HTR-8/SVneo (cell line): ENCODE results near the gene USP20.

Experiments
- DNase-seq: peaks from one replicate; pipeline ENCODE4 v3.0.0; 2011; ENCODE audit warnings: low spot score, mixed read lengths; ENCODE audit not compliant: insufficient read length
- FAIRE-seq: peaks from 2 replicates; lab custom pipeline; 2011; peaks lifted over from hg19 to GRCh38; lab: Jason Lieb, UNC

The USP20 gene

DNA sequence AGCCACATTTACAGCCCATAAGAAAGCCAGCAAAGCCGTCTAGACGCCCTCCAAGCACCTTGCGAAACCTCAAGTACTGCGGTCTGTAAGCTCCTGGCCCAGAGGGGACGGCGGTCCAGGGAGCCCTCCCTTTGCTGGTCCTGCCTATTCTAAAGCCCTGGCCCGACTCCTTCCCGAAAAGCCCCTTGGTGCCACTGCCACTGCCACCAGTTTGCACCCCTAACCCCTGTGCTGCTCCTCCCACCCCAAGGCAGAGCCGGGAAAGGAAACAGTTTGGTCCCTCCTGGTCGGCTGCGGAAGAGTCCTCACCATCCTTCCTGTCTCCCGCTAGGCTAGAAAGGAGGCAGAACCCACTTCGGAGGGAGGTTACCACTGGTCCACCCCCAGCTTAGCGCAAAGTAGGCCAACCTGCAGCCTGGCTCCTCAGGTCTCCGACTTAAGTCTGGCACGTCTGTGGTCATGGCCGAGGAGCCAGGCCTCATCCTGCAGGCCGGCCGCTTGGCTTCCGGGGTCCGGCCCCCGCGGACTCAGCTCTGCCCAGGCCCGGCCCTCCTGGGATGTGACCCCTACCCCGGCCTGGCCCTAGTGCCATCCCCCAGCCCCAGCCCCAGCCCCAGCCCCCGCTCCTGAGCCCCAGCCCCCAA is 12.2 kb upstream of the USP20 start:
- DNase-seq, result peak; percentile 8

DNA sequence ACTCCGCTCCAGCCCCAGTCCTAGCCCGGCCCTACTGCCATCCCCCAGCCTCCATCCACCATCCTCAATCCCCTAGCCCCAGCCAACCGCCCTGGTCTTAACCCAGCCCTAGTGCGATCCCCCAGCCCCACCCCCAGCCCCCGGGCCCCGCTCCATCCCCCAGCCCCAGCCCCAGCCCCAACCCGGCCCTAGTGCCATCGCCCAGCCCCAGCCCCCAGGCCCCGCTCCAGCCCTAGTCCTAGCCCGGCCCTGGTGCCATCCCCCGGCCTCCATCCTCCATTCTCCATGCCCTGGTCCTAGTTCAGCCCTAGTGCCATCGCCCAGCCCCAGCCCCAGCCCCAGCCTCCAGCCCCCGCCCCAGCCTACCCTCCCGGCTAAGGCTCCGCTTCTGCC is 11.7 kb upstream of the USP20 start:
- no peak for FAIRE-seq
- DNase-seq, result no peak

More for the DNA sequence above, 12.2 kb upstream of the USP20 start:
- FAIRE-seq, result no peak

DNA sequence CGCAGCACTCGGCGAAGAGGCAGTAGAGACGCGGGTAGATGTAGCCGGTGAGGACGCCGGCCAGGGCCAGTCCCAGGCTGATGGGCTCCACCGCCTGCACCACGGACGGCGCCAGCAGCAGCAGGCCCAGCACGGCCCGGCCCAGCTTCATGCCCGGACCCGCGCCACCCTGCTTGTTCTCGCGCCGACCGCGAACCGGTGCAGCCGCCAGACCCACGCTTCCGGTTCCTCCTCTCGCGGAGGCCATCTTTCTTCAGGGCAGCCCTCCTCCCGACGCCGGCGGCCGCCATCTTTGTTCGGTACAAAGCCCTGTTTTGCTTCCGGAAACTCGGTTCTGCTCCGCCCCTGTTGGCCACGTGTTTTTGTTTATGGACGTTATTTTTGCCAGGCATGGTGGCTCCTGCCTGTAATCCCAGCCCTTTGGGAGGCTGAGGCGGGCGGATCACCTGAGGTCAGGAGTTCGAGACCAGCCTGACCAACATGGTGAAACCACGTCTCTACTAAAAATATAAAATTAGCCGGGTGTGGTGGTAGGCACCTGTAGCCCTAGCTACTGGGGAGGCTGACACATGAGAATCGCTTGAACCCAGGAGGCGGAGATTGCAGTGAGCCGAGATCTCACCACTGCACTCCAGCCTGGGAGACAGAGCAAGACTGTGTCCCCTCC is 11.2 kb upstream of the USP20 start, which contains the start of gene TOR1A:
TSS of gene TOR1A (minus strand) at position 202 of the 667 bp plus-strand sequence. CDS start at position 151, 51 bp downstream.
- no peak for FAIRE-seq

DNA sequence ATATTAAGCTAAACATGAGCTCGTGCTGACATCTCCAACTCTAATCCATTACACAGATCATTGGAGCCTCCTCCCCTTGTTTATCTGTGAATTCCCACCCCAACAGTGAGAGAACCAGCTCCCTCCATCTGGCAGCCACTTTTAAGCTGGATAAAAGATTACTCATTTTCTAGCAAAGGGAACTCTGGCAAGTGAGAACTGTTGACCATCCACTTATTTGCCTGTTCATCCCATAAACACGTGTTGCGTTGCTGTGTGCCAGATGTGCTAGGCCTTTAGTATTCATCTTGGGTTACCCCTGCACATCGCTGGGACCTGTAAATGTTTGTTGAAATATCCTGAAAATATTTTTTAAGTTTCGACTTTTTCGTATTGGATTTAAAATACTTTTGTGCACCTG is 8.9 kb upstream of the USP20 start:
- no peak for DNase-seq
- FAIRE-seq, result no peak

More for the DNA sequence above, 11.2 kb upstream of the USP20 start, which contains the start of gene TOR1A:
- peak; percentile 81 for DNase-seq

DNA sequence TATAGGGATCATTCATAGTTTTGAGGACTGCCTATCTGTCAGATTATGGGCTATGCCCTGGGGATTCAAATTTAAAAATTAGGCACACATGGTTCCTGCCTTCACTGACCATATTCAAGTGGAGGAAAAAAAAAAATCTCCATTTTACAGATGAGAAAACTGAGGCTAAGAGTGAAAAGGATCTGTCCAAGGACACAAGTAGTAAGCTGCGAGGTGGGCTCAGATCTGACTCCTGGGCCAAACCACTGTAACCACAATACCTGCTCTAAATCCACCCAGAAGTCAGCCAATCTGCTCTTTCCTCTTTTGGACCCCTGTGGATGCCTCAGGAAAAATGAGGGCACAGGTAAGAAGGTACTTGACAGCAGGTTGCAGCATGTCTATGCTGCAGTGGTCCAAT is 8.5 kb upstream of the USP20 start:
- FAIRE-seq, result no peak
- DNase-seq, result no peak

DNA sequence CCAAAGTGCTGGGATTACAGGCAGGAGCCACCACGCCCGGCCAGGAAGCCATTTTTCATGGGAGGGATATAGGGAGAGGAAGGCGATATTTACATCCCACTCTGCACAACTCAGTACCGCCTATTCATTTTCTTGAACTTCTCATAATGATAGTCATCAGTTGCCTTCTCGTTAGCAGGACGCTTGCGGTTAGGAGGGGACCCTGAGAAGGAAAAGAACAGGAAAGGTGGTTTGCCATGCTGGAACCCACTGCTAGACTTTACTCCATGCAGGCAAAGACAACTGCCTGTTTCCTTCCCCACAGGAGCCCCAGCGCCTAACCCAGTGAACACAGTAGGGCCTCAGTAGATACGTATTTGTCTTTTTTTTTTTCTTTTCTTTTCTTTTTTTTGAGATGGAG is 7.2 kb upstream of the USP20 start:
- DNase-seq (no peak), FAIRE-seq (no peak)

DNA sequence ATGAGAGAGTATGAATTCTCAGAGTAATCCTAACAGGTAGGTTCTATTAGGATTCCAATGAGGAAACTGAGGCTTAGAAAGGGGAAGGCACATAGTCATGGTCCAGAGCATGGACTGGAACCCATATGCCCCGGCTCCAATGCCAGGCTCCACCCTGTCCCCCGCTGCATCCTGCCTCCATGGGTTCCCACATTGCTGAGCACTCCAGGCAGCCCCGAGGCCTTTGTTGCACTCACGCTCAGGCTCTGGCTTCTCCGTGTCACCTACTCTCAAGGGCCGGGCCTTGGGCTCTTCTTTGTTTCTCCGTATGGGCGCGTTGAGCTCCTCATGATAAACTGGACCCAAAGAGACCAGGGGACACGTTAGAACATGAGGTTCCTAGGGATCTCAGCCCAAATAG is 6.3 kb upstream of the USP20 start:
- FAIRE-seq (no peak), DNase-seq (no peak)

DNA sequence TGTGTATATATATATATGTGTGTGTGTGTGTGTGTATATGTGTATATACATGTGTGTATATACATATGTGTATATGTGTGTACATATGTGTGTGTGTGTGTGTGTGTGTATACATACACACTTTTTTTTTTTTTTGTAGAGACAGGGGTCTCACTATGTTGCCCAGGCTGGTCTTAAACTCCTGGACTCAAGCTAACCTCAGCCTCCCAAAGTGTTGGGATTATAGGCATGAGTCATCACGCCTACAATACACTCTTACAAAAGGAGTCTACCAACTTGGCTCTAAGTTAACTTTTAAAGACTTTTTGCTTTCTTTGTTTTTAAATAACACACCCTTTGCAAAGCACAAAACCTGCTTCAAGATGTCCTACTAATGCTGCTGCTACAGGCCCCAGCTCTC is 2.3 kb upstream of the USP20 start:
- no peak for FAIRE-seq
- DNase-seq, result no peak

DNA sequence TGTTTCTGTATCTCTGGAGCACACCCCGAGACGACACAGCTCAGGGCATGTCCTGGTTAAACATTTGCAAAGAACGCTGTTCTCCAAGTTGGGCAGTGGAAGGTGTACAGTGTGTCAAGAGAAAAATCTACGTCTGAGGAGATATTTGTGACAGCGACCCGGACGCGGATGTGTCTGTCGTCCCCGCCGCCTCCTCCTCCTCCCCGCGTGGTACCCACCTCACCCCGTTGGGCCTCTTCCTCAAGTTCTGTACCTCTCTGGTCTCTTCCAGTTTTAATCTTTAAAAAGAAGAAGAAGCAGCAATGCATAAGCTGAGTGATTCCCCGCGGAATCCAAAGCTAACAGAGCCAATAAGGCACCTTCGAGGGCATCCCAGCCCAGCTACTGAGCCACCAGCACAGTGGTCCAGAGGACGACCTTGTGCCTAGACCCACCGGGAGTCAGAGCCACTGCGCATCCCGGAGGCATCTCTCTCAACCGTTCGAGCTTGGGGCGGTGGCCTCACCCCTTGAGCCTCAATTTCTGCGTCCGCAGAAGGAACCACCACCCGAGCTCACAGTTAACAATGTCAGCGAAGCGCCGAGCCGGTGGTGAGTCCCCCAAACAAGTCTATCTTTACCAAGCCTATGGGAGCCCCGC is 650 bp upstream of the USP20 start:
- DNase-seq (peak; percentile 5), FAIRE-seq (no peak)

DNA sequence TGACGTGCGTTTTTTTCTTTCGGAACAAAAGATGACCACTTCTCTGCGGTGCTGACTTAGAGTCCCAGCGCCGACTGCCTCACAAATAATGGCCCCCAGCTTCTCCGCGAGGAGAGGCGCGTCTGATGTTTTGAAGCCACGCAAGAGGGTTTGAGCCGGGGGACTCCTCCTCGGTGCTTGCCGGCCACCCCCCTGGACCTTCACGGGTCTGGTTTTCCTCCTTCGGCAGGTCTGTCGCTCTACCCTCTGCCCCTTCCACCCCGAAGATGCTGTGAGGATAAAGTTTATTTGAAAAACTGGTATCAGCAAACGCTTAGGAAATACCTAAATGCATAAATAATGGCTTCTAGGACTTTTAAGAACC is 584 bp downstream of the USP20 start:
- no peak for DNase-seq
- no peak for FAIRE-seq

DNA sequence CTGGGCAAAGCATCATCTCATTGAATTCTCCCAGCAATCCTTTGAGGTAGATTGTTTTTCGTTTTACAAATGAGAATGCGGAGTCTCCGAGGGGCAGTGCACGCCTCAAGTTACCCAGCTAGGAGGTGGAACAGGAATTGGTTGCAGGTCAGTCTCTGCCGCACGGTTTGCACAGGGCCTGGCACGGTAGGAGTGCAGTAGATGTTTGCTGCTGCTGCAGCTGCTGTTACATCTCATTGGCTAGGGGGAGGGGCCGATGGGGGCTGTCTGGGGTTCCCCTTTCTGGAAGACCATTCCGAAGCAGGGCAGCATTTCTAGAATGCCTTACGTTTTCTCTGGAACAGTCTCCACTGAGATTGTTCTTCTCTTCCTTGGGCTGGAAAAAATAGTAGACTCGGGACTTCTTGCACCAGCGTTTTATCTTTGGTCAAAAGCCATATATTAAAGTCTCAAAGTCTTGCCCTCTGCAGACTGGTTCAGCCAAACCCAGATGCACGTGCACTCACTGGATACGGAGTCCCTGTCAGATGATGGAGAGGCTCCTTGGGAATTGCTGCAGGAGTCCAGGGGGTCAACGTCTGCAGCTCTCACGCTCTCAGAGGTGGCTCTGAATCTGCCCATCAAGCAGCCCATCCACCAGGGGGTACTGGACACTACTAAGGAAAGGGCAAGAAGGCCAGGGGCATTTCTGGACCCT is 1.2 kb downstream of the USP20 start:
- no peak for FAIRE-seq

DNA sequence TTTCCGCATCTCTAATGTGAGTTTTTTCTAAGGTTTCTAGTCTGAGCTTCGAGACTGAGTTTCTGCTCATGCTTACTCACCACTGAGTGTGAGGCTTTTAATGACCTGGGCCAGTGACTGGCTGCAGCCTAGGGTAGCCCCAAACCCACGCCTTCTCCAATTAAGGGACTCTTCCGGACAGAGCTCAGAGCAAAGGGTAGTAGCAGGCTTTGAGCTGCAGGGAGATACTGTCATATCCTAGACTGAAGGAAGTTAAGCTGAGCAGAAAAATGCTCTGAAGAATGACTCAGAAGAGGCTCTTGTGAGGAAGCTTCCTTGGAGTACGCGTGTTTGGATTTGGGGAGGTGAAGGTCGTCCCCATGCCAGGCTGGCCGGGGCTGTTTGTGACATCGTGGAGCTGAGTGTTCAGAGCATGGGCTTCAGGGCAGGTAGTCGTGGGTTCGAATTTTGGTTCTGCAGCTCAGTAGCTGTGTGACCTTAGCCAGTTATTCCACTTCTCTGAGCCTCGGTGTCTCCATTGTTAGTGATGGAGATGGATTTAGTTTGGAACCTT is 3.5 kb downstream of the USP20 start:
- no peak for FAIRE-seq
- peak; percentile 21 for DNase-seq

More for the DNA sequence above, 1.2 kb downstream of the USP20 start:
- DNase-seq, result no peak

DNA sequence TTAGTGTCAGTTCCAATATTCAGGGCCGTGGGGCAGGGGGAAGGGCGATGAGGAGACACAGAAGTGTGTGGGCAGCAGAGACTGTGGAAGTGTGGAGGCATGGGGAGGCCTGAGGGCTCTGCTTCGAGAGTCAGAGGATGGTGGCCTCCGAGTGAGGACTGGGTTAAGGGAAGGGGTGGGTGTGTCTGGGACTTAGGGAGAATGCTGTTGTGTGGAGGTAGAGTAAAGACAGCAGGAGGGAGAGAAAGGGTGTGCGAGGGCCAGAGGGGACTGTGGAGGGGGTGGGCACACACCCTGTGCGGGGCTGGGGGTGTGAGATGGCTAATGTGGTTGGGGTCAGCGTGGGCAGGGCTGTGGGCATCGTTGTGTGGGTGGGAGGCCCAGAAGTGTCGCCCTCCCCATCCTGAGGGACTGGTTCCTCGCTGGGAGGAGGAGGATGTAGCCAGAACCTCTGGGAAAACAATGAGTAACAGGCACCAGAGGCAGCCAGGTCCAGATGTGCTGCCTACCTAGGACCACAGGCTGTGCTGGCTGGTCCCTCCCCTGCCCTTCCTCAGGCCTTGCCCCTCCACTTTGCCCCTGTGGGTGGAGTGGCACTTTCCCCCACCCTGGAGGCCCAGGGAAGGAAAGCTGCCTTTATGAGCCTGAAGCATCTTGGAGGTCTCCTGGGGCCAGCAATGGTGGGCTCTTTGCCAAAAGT is 4.2 kb downstream of the USP20 start:
- DNase-seq (no peak), FAIRE-seq (no peak)

DNA sequence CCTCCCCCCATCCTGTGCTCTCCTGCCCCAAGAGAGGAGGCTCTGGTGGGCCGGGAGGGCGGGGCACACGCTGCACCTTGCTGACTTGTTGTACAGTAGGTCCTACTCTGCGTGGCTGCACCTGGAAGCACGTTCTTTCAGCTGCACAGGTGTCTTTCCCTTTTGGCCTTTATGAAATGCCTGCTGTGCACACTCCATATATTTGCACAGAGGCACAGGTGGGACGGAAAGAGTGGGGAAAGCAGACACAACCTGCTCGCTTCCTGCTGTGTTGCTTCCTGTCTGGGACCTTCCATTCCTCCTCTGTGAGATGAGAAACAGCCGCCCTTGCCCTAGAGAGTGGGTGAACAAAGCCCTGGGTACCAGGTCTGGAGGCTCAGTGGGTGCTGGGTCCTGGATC is 4.8 kb downstream of the USP20 start:
- DNase-seq, result no peak
- no peak for FAIRE-seq

DNA sequence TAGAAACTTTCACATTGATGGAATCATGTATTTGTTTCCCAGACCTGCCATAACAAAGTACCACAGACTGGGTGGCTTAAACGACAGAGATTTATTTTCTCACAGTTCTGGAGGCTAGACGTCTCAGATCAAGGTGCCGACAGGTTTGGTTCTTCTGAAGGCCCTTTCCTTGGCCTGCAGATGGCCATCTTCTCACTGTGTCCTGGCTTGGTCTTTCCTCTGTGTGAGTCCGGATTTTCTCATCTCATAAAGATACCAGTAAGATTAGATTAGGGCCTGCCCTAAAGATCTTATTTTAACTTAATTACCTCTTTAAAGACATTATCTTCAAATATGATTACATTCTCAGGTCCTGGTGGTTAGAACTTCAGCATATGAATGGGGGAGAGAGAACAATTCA is 5.8 kb downstream of the USP20 start:
- no peak for DNase-seq
- no peak for FAIRE-seq

DNA sequence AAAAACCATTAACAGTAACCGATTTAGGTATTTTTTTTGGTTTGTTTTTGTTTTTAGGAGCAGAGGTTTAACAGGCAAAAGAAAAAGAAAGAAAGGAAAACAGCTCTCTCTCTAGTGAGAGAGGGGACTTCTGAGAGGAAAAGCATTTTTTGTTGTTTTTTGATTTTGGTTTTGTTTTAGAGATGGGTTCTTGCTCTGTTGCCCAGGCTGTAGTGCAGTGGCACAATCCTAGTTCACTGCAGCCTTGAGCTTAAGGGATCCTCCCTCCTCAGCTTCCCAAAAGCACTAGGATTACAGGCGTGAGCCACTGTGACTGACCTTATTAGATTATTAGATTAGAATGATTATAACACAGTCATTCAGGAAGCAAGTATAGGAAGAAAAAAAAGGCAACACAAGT is 10.1 kb downstream of the USP20 start:
- FAIRE-seq (no peak), DNase-seq (no peak)

DNA sequence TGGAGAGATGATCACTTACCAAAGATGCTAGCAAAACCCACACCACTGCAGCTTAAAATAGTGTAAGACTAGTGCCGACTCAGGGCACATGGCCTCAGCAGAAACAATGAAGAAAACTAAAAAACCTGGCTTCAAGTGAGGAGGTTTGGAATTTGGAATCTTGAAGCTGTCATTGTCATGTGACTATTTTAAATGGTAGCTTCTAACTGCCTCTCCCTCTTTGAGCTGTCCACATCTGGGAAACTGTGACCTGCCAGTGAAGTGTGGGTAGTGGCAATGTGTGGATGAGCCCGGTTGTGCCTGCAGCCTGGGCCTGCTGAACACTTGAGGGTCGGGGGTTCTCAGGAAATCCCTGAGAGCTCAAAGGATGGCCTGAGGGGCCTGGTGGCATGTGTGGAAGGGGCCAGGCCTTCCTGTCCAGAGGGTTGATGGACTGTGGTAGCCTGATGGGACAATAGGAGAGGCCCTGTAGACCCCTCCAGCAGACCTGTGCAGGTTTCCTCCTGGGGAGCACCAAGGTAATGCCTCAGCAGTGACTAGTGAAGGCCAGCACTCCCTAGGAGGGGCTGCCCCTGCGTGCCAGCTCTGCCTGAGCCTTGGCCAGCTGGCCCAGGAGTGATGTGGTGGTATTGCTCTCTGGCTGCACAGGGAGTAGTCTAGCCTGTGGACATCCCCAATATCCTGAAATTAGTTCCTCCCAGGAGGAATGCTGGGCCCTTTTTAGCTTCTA is 13.6 kb downstream of the USP20 start:
- FAIRE-seq, result no peak
- no peak for DNase-seq

DNA sequence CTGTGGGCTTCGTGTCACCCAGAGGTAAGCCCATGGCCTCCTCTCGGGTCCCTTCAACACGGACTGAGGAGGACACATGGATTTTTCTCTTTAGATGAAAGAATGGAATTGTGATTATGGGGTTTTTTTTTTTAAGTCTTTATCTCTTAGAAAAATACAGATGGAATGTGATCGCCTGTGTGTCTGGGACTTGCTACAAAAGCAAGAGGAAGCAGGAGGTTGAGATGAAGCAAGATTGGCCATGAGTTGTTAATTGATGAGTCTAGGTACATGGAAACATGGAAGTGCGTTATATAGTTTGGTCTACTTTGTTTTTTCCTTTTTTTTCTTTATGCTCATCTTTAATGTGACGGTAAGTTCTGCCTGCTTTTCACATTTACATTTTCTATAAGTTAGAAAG is 14.6 kb downstream of the USP20 start:
- FAIRE-seq (no peak), DNase-seq (no peak)

DNA sequence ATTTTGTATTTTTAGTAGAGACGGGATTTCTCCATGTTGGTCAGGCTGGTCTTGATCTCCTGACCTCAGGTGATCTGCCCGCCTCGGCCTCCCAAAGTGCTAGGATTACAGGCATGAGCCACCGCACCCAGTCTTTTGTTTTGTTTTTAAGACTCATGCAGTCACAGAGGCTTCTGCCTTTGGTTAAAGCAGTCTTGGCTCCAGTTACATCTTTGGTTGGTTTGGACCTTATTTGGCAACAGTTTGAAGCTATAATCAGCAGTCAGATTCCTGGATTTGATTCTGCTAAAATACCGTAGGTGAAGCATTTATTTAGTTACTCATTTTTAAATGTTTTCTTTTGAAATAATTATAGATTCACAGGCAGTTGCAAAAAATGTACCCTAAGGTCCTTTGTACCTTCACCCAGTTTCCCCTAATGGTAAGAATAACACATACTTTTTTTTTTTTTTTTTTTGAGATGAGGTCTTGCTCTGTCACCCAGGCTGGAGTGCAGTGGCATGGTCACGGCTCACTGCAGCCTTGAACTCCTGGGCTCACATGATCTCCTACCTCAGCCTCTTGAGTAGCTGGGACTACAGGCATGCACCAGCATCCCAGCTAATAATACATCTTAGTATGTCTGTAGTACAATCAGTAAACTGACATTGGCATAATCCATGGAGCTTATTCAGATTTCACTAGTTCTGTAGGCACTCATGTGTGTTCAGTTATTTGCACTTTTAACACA is 15.7 kb downstream of the USP20 start:
- DNase-seq (no peak), FAIRE-seq (no peak)
